ENCODE measurements around the gene USP19. TPM values are rescaled to one million over a fixed set of nuclear protein-coding genes. Genes with fewer than 3 reads are reported as not detected.
A peak's percentile ranks its signal among the peaks of the same experiment; 100 is the strongest.

USP19 gene
- total RNA-seq, 2 experiments from 2014 or later: 63.5 to 72.6 TPM

- Mint-ChIP-seq H3K9me3 (no peaks in the 10 kb centered on the region), H3K27me3 (no peaks in the 10 kb centered on the region), H3K4me3 (no peak overlapping the region), H3K4me1 (peaks cover 17% of the 10 kb centered on the region), H3K27ac (no peak overlapping the region), H3K36me3 (ENCODE audit: low read depth) (peaks cover 5% of the 10 kb centered on the region)
- POLR2A ChIA-PET: no interaction called here
- DNase-seq: peak; percentile 76
- CTCF ChIA-PET: interaction anchor here (1.0 to 3.5 kb wide), 6 partner anchors 12 to 170 kb away, joined by 3 to 12 read pairs (median 4); partner anchors contain the start of genes KLHDC8B, LAMB2 and USP19
Observed at GRCh38 chr3:49158103-49158709, 37.6 kb upstream of the USP19 start.

GRCh38 chr3:49157289-49157688, 36.7 kb upstream of the USP19 start:
- no peaks in the 10 kb centered on the region for H3K27me3 Mint-ChIP-seq
- POLR2A ChIA-PET: no interaction called here
- H3K4me1 Mint-ChIP-seq: peaks cover 12% of the 10 kb centered on the region
- no peaks in the 10 kb centered on the region for H3K9me3 Mint-ChIP-seq
- no peak for DNase-seq
- H3K4me3 Mint-ChIP-seq: no peak overlapping the region
- H3K27ac Mint-ChIP-seq: no peak overlapping the region
- CTCF ChIA-PET: interaction anchor here (1.1 to 3.5 kb wide), 7 partner anchors 13 to 170 kb away, joined by 3 to 12 read pairs (median 4); partner anchors contain the start of genes KLHDC8B, LAMB2, QRICH1 and USP19
- peaks cover 5% of the 10 kb centered on the region for H3K36me3 Mint-ChIP-seq (ENCODE audit: low read depth)

GRCh38 chr3:49153349-49153912, 32.8 kb upstream of the USP19 start:
- no peaks in the 10 kb centered on the region for H3K27me3 Mint-ChIP-seq
- H3K27ac Mint-ChIP-seq: no peak overlapping the region
- CTCF ChIA-PET: interaction anchor here (0.9 kb wide), 1 partner anchor 166 kb away, joined by 3 read pairs; no protein-coding TSS in a partner anchor
- no peaks in the 10 kb centered on the region for H3K9me3 Mint-ChIP-seq
- peaks cover 2% of the 10 kb centered on the region for H3K4me1 Mint-ChIP-seq
- POLR2A ChIA-PET: no interaction called here
- no peak overlapping the region for H3K4me3 Mint-ChIP-seq
- H3K36me3 Mint-ChIP-seq (ENCODE audit: low read depth): no peaks in the 10 kb centered on the region
- no peak for DNase-seq

- Mint-ChIP-seq H3K4me1 (no peaks in the 10 kb centered on the region), H3K27me3 (no peaks in the 10 kb centered on the region), H3K9me3 (no peaks in the 10 kb centered on the region), H3K27ac (no peak overlapping the region), H3K36me3 (ENCODE audit: low read depth) (no peaks in the 10 kb centered on the region), H3K4me3 (no peak overlapping the region)
- no peak for DNase-seq
- ChIA-PET POLR2A (interaction anchor here (0.7 kb wide), 1 partner anchor 86 kb away, joined by 4 read pairs; no protein-coding TSS in a partner anchor), CTCF (interaction anchor here (1.0 kb wide), 1 partner anchor 21 kb away, joined by 3 read pairs; no protein-coding TSS in a partner anchor)
Observed at GRCh38 chr3:49151610-49152009, 31.0 kb upstream of the USP19 start.

- no peak for DNase-seq
- H3K4me3 Mint-ChIP-seq: no peak overlapping the region
- H3K36me3 Mint-ChIP-seq (ENCODE audit: low read depth): no peaks in the 10 kb centered on the region
- H3K4me1 Mint-ChIP-seq: no peaks in the 10 kb centered on the region
- no peak overlapping the region for H3K27ac Mint-ChIP-seq
- H3K9me3 Mint-ChIP-seq: no peaks in the 10 kb centered on the region
- CTCF ChIA-PET: interaction anchor here (0.6 to 0.7 kb wide), 4 partner anchors 8 to 189 kb away, joined by 3 to 4 read pairs (median 3); no protein-coding TSS in a partner anchor
- H3K27me3 Mint-ChIP-seq: no peaks in the 10 kb centered on the region
- POLR2A ChIA-PET: interaction anchor here (0.6 kb wide), 1 partner anchor 110 kb away, joined by 3 read pairs; no protein-coding TSS in a partner anchor
Observed at GRCh38 chr3:49148159-49148558, 27.5 kb upstream of the USP19 start.

- peaks cover 5% of the 10 kb centered on the region for H3K4me1 Mint-ChIP-seq
- H3K36me3 Mint-ChIP-seq (ENCODE audit: low read depth): no peaks in the 10 kb centered on the region
- CTCF ChIA-PET: no interaction called here
- no peak overlapping the region for H3K27ac Mint-ChIP-seq
- H3K9me3 Mint-ChIP-seq: peaks cover 2% of the 10 kb centered on the region
- H3K4me3 Mint-ChIP-seq: no peak overlapping the region
- DNase-seq: no peak
- POLR2A ChIA-PET: no interaction called here
- peaks cover 9% of the 10 kb centered on the region for H3K27me3 Mint-ChIP-seq
Observed at GRCh38 chr3:49140080-49140479, 19.5 kb upstream of the USP19 start.

- CTCF ChIA-PET: interaction anchor here (1.1 kb wide), 1 partner anchor 15 kb away, joined by 4 read pairs; the partner anchor contains the start of gene USP19
Observed at GRCh38 chr3:49135499-49135898, 14.9 kb upstream of the USP19 start.

GRCh38 chr3:49134471-49135265, 14.0 kb upstream of the USP19 start:
- no peak for DNase-seq
- peaks cover 3% of the 10 kb centered on the region for H3K4me1 Mint-ChIP-seq
- POLR2A ChIA-PET: no interaction called here
- no peaks in the 10 kb centered on the region for H3K9me3 Mint-ChIP-seq
- H3K4me3 Mint-ChIP-seq: no peak overlapping the region
- peaks cover 16% of the 10 kb centered on the region for H3K27me3 Mint-ChIP-seq
- H3K36me3 Mint-ChIP-seq (ENCODE audit: low read depth): no peaks in the 10 kb centered on the region
- CTCF ChIA-PET: interaction anchor here (0.7 to 1.4 kb wide), 4 partner anchors 11 to 36 kb away, joined by 3 to 4 read pairs (median 4); partner anchors contain the start of genes KLHDC8B and USP19
- H3K27ac Mint-ChIP-seq: no peak overlapping the region

More at GRCh38 chr3:49135499-49135898, 14.9 kb upstream of the USP19 start:
- Mint-ChIP-seq H3K4me3 (no peak overlapping the region), H3K36me3 (ENCODE audit: low read depth) (no peaks in the 10 kb centered on the region), H3K27me3 (peaks cover 21% of the 10 kb centered on the region), H3K4me1 (peaks cover 4% of the 10 kb centered on the region), H3K9me3 (no peaks in the 10 kb centered on the region), H3K27ac (no peak overlapping the region)
- DNase-seq: no peak
- POLR2A ChIA-PET: no interaction called here

GRCh38 chr3:49133226-49133951, 12.8 kb upstream of the USP19 start:
- no peak overlapping the region for H3K27ac Mint-ChIP-seq
- H3K27me3 Mint-ChIP-seq: peaks cover 16% of the 10 kb centered on the region
- peaks cover 3% of the 10 kb centered on the region for H3K4me1 Mint-ChIP-seq
- H3K36me3 Mint-ChIP-seq (ENCODE audit: low read depth): no peaks in the 10 kb centered on the region
- no peak for DNase-seq
- H3K4me3 Mint-ChIP-seq: no peak overlapping the region
- POLR2A ChIA-PET: no interaction called here
- CTCF ChIA-PET: interaction anchor here (0.6 to 2.1 kb wide), 5 partner anchors 15 to 112 kb away, joined by 3 to 9 read pairs (median 4); partner anchors contain the start of genes KLHDC8B, NDUFAF3 and QRICH1
- H3K9me3 Mint-ChIP-seq: no peaks in the 10 kb centered on the region

GRCh38 chr3:49132437-49133225, 12.0 kb upstream of the USP19 start, which contains the start of gene LAMB2:
LAMB2 (minus strand) TSS chr3:49133050; CDS start chr3:49132867, 183 bp downstream.
- DNase-seq: no peak
- peaks cover 3% of the 10 kb centered on the region for H3K4me1 Mint-ChIP-seq
- no peak within 1 kb of the TSS for H3K4me3 Mint-ChIP-seq
- POLR2A ChIA-PET: no interaction called here
- no peak within 1 kb of the TSS for H3K27ac Mint-ChIP-seq
- H3K9me3 Mint-ChIP-seq: no peaks in the 10 kb centered on the region
- no peaks in the 10 kb centered on the region for H3K36me3 Mint-ChIP-seq (ENCODE audit: low read depth)
- H3K27me3 Mint-ChIP-seq: peaks cover 16% of the 10 kb centered on the region
- CTCF ChIA-PET: interaction anchor here (0.9 to 3.8 kb wide), 5 partner anchors 11 to 111 kb away, joined by 3 to 11 read pairs (median 4); partner anchors contain the start of genes NDUFAF3, QRICH1 and USP19

- H3K9me3 Mint-ChIP-seq: no peaks in the 10 kb centered on the region
- no peaks in the 10 kb centered on the region for H3K36me3 Mint-ChIP-seq (ENCODE audit: low read depth)
- H3K4me3 Mint-ChIP-seq: no peak overlapping the region
- DNase-seq: no peak
- H3K27me3 Mint-ChIP-seq: peaks cover 16% of the 10 kb centered on the region
- H3K27ac Mint-ChIP-seq: no peak overlapping the region
- POLR2A ChIA-PET: no interaction called here
- H3K4me1 Mint-ChIP-seq: peaks cover 3% of the 10 kb centered on the region
- CTCF ChIA-PET: interaction anchor here (0.5 to 3.8 kb wide), 4 partner anchors 11 to 782 kb away, joined by 3 to 11 read pairs (median 6); partner anchors contain the start of genes QRICH1 and USP19
Observed at GRCh38 chr3:49132073-49132436, 11.4 kb upstream of the USP19 start.

Measured in activated CD4-positive, alpha-beta T cell treated with anti-CD3 and anti-CD28 coated beads, Interleukin-2, amount 10 ng/mL, durations not matched to agents 7 days and 5 days (primary cell).